HG03460 (cell line): ENCODE data around the gene TCTN3.
"Not testable (repeated sequence)": the region's sequence is repeated elsewhere in the genome, so short reads cannot be mapped to it uniquely, and the experiment has no call there.

Experiments
- ATAC-seq: cut with Tn5 transposase; IDR thresholded peaks from one replicate; pipeline ENCODE4 v1.9.1; 2021; ENCODE audit not compliant: unreplicated experiment

Gene TCTN3

GRCh38 chr10:95688648-95689047 is 5.1 kb downstream of the TCTN3 start:
- no peak for ATAC-seq

- no peak for ATAC-seq
These were observed 9.8 kb downstream of the TCTN3 start for GRCh38 chr10:95683966-95684365.

DNA sequence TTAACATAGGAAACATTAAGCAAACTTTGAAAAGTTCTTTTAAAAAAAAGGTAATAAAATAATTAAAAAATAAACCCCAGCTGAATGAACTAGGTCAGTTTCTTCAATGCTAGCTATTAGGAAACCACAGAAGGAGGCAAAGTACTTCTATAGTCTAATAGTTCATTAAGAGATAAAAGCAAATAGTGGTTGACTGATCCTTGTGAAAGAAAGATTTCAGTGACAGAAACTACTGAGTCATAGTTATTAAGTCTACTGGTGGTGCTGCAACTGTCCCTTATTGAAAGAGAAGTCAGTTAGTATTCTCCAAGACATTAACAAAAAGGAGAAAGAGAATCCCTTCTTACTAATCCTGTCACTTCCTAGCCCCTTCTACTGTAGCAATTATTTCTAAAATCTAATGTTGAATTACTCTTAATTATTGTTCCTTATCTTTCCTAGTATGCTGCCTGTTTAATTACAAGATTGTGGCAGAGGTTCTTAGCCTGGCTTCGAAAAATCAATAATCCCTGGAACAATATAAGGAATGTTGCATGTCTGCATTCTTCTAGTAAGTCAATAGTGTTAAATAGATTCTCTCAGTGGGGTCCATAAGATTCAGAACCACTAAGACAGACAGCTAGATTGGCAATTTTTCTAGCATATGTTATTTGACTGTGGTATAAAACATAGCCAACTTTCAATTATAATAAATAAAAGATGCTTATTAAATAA is 18.2 kb downstream of the TCTN3 start:
- no peak for ATAC-seq

GRCh38 chr10:95674643-95675042 is 19.1 kb downstream of the TCTN3 start:
- no peak for ATAC-seq

GRCh38 chr10:95672641-95673040 is 21.1 kb downstream of the TCTN3 start:
- not testable (repeated sequence) for ATAC-seq

DNA sequence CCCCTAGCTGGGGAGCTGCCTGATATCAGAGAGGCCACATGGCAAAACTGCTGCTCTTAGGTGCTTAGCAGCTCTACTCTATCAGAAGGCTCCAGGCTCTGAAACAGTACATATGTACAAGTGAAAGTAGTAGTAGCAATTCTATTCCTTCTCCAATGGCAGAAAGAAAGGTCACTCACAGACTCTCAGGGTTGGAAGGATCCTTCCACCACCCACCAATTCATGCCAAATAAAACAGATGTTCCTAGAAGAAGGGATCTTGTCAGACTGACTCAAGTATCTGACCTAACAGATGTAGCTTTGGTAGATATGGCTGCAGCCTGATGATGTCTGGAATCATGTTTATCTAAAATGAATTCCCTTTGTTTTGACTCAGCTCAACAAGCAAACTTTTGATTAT is 29.2 kb downstream of the TCTN3 start:
- ATAC-seq, result no peak

DNA sequence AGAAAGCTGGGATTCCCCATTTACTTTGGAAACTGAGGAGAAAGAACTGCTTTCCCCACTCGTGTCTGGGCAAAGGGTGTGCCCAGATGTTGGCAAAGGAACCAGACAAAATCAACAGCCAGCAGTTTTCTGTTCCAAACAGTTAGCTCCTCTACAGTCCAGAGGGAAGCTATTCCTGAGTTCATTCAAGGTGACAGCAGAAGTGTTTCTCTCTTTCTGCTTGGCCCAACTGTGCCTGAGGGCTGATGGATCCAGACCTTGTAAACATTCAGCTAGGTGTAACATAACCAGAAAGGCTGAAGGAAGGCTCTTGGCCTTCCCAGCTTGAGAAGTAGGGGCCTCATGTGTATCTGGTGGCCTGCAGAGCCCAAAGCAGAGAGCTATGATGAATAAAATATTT is 30.2 kb downstream of the TCTN3 start:
- ATAC-seq, result no peak

- ATAC-seq, result no peak
These were observed 31.9 kb downstream of the TCTN3 start for GRCh38 chr10:95661818-95662217.

GRCh38 chr10:95660283-95660682 is 33.4 kb downstream of the TCTN3 start:
- no peak for ATAC-seq

GRCh38 chr10:95657250-95657649 is 36.5 kb downstream of the TCTN3 start:
- no peak for ATAC-seq

DNA sequence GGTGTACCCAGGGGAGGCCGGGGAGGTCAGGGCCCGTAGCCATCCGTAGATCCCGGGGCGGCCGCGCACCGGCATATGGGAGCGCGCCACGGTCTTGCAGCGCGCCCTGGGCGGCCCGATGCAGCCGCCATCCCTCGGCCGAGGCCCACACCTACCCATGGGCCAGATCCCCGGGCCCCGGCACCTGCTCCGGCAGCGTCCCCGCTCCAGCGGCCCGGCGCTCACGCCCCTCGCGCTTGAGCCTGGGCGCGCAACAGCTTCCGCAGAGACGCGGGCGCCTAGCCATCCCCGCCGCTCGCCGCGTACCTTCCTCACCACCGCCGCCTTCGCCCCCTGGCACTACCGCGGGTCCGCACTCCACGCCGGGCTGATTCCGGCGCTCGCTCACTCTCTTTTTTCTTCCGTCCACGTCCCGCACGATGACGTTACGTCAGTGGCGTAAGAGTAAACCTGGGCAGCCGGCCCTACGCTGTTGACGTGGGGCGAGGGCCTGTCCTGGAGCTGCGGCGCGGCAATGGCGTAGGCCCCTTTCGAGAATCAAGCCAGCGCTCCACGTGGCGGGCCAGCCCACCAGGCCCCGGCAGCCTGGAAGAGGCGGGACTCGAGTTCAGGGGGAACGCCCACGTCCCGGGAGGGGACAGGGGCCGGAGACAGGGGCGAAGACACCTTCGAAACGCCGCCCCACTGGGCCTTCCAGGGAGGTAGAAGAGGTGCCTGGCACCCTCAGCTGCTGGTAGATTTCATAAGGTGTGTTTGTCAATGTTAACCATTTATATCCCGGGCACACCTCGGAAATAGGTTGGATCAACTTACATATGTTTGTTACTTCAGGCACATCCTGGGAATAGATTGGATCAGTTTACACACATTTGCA is 37.2 kb downstream of the TCTN3 start, which contains the start of gene ALDH18A1:
Gene ALDH18A1 (minus strand): TSS at position 421 of the 874 bp plus-strand sequence. CDS start 3,334 bp downstream, outside the sequence.
- peak; percentile 90 for ATAC-seq

GRCh38 chr10:95655571-95656290 is 38.0 kb downstream of the TCTN3 start:
- ATAC-seq, result peak; percentile 23

DNA sequence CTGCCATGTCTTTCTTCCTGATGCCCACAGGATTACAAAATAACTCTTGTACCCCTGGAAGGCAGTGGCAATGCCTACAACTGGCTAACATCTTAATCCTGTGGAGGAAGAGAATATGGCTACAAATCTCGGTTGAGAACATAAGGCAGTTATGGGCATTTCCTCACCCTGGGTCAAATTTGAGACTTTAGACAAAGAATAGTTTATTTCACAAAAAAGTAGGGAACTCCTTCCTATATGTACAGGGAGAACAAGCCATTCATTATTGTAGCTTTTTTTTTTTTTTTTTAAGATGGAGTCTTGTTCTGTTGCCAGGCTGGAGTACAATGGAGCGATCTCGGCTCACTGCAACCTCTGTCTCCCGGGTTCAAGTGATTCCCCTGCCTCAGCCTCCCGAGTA is 39.8 kb downstream of the TCTN3 start:
- no peak for ATAC-seq

- ATAC-seq, result no peak
These were observed 42.2 kb downstream of the TCTN3 start for GRCh38 chr10:95651346-95652060.

DNA sequence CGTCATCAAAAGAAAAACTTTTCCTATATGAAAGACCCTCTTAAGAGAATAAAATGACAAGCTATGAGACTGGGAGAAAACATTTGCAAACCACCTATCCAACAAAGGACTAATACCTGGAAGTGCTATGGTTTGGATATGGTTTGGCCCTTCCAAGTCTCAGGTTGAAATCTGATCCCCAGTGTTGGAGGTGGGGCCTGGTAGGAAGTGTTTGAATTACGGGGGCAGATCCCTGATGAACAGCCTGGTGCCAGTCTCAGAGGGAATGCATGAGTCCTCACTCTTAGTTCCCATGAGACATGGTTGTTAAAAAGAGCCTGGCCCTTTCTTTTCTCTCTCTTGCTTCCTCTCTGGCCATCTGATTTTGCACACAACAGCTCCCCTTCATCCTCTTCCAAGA is 43.5 kb downstream of the TCTN3 start:
- no peak for ATAC-seq

GRCh38 chr10:95648138-95648537 is 45.6 kb downstream of the TCTN3 start:
- no peak for ATAC-seq

GRCh38 chr10:95646160-95646559 is 47.6 kb downstream of the TCTN3 start:
- ATAC-seq, result no peak

- no peak for ATAC-seq
These were observed 48.8 kb downstream of the TCTN3 start for GRCh38 chr10:95644901-95645300.

DNA sequence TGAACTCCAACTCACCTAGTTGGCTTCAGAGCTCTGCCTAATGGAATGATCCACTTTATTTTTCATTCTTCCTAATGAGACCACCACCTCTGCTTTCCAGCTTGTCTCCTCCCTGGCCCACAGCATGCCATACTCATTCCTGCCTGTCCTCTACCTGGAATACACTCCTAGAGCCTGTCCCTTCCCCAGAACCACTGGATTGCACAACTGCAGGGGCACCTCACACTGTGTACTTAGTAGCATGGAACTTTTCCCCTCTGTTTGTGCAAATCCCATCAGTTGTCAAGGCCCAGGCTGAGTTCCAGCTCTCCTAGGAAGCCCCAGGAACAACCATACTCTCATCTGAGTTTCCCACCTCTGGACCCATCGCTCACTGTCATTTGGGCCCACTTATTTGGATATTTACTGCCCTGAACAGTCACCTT is 52.8 kb downstream of the TCTN3 start:
- ATAC-seq, result no peak

- ATAC-seq, result no peak
These were observed 55.8 kb downstream of the TCTN3 start for GRCh38 chr10:95637911-95638310.

DNA sequence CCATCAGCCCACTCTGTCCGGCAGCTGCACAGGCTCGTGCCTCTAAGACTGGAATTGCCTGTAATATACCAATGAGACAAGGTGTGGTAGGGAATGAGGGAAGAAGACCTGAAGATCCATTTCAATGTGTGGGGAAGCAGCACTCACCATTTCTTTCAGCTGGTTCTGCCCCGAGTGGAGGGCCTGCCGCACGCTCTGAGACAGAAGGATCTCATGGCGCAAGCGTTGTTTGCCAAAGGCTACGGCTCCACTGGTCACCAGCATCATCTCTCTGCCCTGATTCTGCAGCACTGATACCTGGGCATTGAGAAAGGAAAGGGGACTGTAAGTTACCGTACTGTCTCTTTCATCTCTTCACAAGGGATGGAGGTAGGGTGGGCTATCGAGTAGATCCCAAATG is 56.6 kb downstream of the TCTN3 start:
- ATAC-seq, result no peak
